HG03280 (cell line): Measurements from ENCODE around the gene CNN3.

Experiments
- ATAC-seq: cut with Tn5 transposase; IDR thresholded peaks from one replicate; pipeline ENCODE4 v1.9.1; 2021; ENCODE audit warnings: mild to moderate bottlenecking, moderate library complexity; ENCODE audit not compliant: unreplicated experiment

The CNN3 gene

GRCh38 chr1:94925004-94925403 lies 1.9 kb downstream of the CNN3 start:
- no peak for ATAC-seq

- no peak for ATAC-seq
Measured at GRCh38 chr1:94922761-94923331, 4.1 kb downstream of the CNN3 start.

GRCh38 chr1:94921977-94922376 lies 4.9 kb downstream of the CNN3 start:
- no peak for ATAC-seq

GRCh38 chr1:94920061-94920460 lies 6.8 kb downstream of the CNN3 start:
- ATAC-seq = no peak

GRCh38 chr1:94919241-94920030 lies 7.5 kb downstream of the CNN3 start:
- ATAC-seq = no peak

GRCh38 chr1:94917251-94917650 lies 9.7 kb downstream of the CNN3 start:
- no peak for ATAC-seq

- ATAC-seq = no peak
Measured at GRCh38 chr1:94912263-94913184, 14.4 kb downstream of the CNN3 start.

GRCh38 chr1:94909486-94909885 lies 17.4 kb downstream of the CNN3 start:
- ATAC-seq = no peak

GRCh38 chr1:94908965-94909364 lies 17.9 kb downstream of the CNN3 start:
- no peak for ATAC-seq

- no peak for ATAC-seq
Measured at GRCh38 chr1:94908190-94908589, 18.7 kb downstream of the CNN3 start.

GRCh38 chr1:94907136-94907535 lies 19.8 kb downstream of the CNN3 start:
- no peak for ATAC-seq

- no peak for ATAC-seq
Measured at GRCh38 chr1:94906382-94906781, 20.5 kb downstream of the CNN3 start.

GRCh38 chr1:94905207-94905606 lies 21.7 kb downstream of the CNN3 start:
- ATAC-seq = no peak

- no peak for ATAC-seq
Measured at GRCh38 chr1:94903280-94904009, 23.5 kb downstream of the CNN3 start.

- ATAC-seq = no peak
Measured at GRCh38 chr1:94901841-94902240, 25.1 kb downstream of the CNN3 start.

- ATAC-seq = no peak
Measured at GRCh38 chr1:94899756-94900155, 27.2 kb downstream of the CNN3 start.

GRCh38 chr1:94898491-94899385 lies 28.2 kb downstream of the CNN3 start:
- no peak for ATAC-seq

- no peak for ATAC-seq
Measured at GRCh38 chr1:94895518-94895917, 31.4 kb downstream of the CNN3 start.

- no peak for ATAC-seq
Measured at GRCh38 chr1:94894630-94895029, 32.3 kb downstream of the CNN3 start.
